GM12878 (cell line): ENCODE data around the gene GUCA2B. TPM values are rescaled to one million over a fixed set of nuclear protein-coding genes. Genes with fewer than 3 reads are reported as not detected.

Experiments used
- ATAC-seq: fragments of 200-7000 bp; cut with Tn5 transposase; 3 replicates; pipeline ENCODE4 v1.9.1; 2020; ENCODE audit warnings: mild to moderate bottlenecking, moderate library complexity
- BruUV-seq: library from RNA; stranded (reverse); fragments of 400-500 nt; replicated peaks from 2 replicates; lab custom pipeline; 2021; lab: Mats Ljungman, UMichigan
- CTCF ChIA-PET: fragments of 300-600 bp; sonication (Branson Sonifier 250); formaldehyde crosslinking; extraction: SDS; loops from one replicate; lab custom pipeline; 2021; ENCODE audit warnings: inconsistent platforms; lab: Yijun Ruan, JAX
- POLR2A ChIA-PET: fragments of 350-600 bp; formaldehyde crosslinking; extraction: SDS; loops from one replicate; lab custom pipeline; 2021; ENCODE audit warnings: inconsistent platforms; lab: Charles Lee
- RAD21 ChIA-PET: fragments of 300-600 bp; sonication (Branson Sonifier 250); formaldehyde crosslinking; loops from one replicate; lab custom pipeline; 2023; ENCODE audit warnings: antibody characterized with exemption; ENCODE audit not compliant: unreplicated experiment; lab: Charles Lee
- SMC1A ChIA-PET: fragments of 300-600 bp; sonication (Branson Sonifier 250); formaldehyde crosslinking; loops from one replicate; lab custom pipeline; 2023; ENCODE audit not compliant: unreplicated experiment, uncharacterized antibody; lab: Charles Lee
- DNase-seq: peaks from one replicate; pipeline ENCODE4 v3.0.0-alpha.2; 2011; ENCODE audit warnings: low read depth, low spot score
- FAIRE-seq: peaks from 3 replicates; lab custom pipeline; 2011; peaks lifted over from hg19 to GRCh38; lab: Jason Lieb, UNC
- H2AFZ ChIP-seq: 2 replicates; pipeline ENCODE4 v1.6.0; 2011; ENCODE audit warnings: low read depth, low read length, control low read depth; ENCODE audit not compliant: control insufficient read depth
- H3K27ac ChIP-seq: 2 replicates; pipeline ENCODE4 v1.5.1; 2011; ENCODE audit warnings: control low read depth; ENCODE audit not compliant: control insufficient read depth, insufficient read depth
- H3K27me3 ChIP-seq, 2 experiments: replicated peaks in 1 of 2; 2 replicates each; pipeline versions ENCODE4 v1.6.0 to v1.6.1; 2011; ENCODE audit warnings: low read length in 1 of 2; ENCODE audit not compliant: control insufficient read depth in 2 of 2, insufficient read depth in 2 of 2
- H3K36me3 ChIP-seq, 2 experiments: 2 replicates each; pipeline ENCODE4 v1.5.1; 2011; ENCODE audit warnings: low read length in 1 of 2; ENCODE audit not compliant: control insufficient read depth in 2 of 2, insufficient read depth in 2 of 2
- H3K4me1 ChIP-seq: 2 replicates; pipeline ENCODE4 v1.6.1; 2011; ENCODE audit warnings: mild to moderate bottlenecking, low read length, moderate library complexity, mixed read lengths; ENCODE audit not compliant: control insufficient read depth, insufficient read depth
- H3K4me2 ChIP-seq: 2 replicates; pipeline ENCODE4 v1.6.0; 2011; ENCODE audit warnings: control low read depth; ENCODE audit not compliant: control insufficient read depth, insufficient read depth
- H3K4me3 ChIP-seq: fragments of 200-600 bp; sonication (generic); 2 replicates; pipeline ENCODE4 v1.5.1; 2016
- H3K79me2 ChIP-seq: 2 replicates; pipeline ENCODE4 v1.6.0; 2011; ENCODE audit warnings: low read length; ENCODE audit not compliant: control insufficient read depth, insufficient read depth
- H3K9ac ChIP-seq: 2 replicates; pipeline ENCODE4 v1.8.0; 2011; ENCODE audit warnings: low read length, control low read depth, mixed read lengths; ENCODE audit not compliant: control insufficient read depth, insufficient read depth
- H3K9me3 ChIP-seq: replicated peaks from 3 replicates; pipeline ENCODE4 v1.5.1; 2011; ENCODE audit warnings: mild to moderate bottlenecking, low read length; ENCODE audit not compliant: control insufficient read depth, insufficient read depth
- H4K20me1 ChIP-seq: 2 replicates; pipeline ENCODE4 v1.6.0; 2011; ENCODE audit not compliant: control insufficient read depth, insufficient read depth
- GATAD2B ChIP-seq: fragments of 450-650 bp; conservative IDR thresholded peaks from 2 replicates; pipeline ENCODE4 v1.6.1; 2017; ENCODE audit warnings: low read depth, mild to moderate bottlenecking, moderate library complexity
- MEF2B ChIP-seq: fragments of 450-650 bp; IDR thresholded peaks from 2 replicates; pipeline ENCODE4 v1.6.1; 2018; ENCODE audit warnings: mild to moderate bottlenecking, moderate library complexity; ENCODE audit not compliant: partially characterized antibody, poor library complexity, severe bottlenecking
- RAD21 ChIP-seq: IDR thresholded peaks from 2 replicates; pipeline ENCODE4 v1.6.1; 2011; ENCODE audit warnings: mild to moderate bottlenecking, low read depth, low read length, moderate library complexity; ENCODE audit not compliant: insufficient read depth
- WGBS: methylation state at CpG from one replicate; pipeline ENCODE4 v1.1.6; 2016; ENCODE audit warnings: low lambda C conversion rate; ENCODE audit not compliant: insufficient replicate concordance, insufficient coverage; ENCODE audit errors: missing lambda C conversion rate; 5-methylcytosine and 5-hydroxymethylcytosine counted together
- in situ Hi-C: fragments of 300-500 bp; cut with MboI; formaldehyde crosslinking; loops from 9 replicates; pipeline ENCODE4 v1.14.3; 2018; ENCODE audit warnings: mixed read lengths
- intact Hi-C: fragments of 100-400 bp; cut with micrococcal nuclease; formaldehyde crosslinking; loops from one replicate; pipeline ENCODE4 v1.14.2; 2022; ENCODE audit not compliant: unreplicated experiment
- polyA plus RNA-seq, 11 experiments: library from polyadenylated mRNA; depleted of rRNA in 4 of 11; unstranded in 6 of 11; stranded (reverse) in 5 of 11; fragments of >200 nt; fragmentation: Nextera tagmentation in 4 of 11; fragmentation: Illumina TruSeq in 1 of 11; extraction: Ambion mirVana in 4 of 11; extraction: Trizol in 1 of 11; gene quantifications; 1 replicate in 1 of 11; 2 replicates in 10 of 11; pipeline versions ENCODE4 v1.2.1 to v1.2.3, GENCODE V29; 2011 to 2016; ENCODE audit warnings: inconsistent platforms in 2 of 11, missing spikeins in 2 of 11, low read depth in 1 of 11
- total RNA-seq, 4 experiments: library from RNA; depleted of rRNA in 3 of 4; stranded (reverse); fragments of >200 nt in 3 of 4; fragmentation: Illumina TruSeq in 1 of 4; extraction: Trizol in 1 of 4; gene quantifications; 2 replicates each; pipeline versions ENCODE4 v1.2.1 to v1.2.3, GENCODE V29; 2013 to 2021
- TF ChIP-seq, protein P1 (sequence below), 3 experiments: IDR thresholded peaks in 2 of 3; conservative IDR thresholded peaks in 1 of 3; 2 replicates each; pipeline ENCODE4 v1.5.1; 2011; ENCODE audit warnings: low read depth in 3 of 3, low read length in 3 of 3, mild to moderate bottlenecking in 3 of 3, control low read depth in 2 of 3, moderate library complexity in 2 of 3, inconsistent platforms in 1 of 3, mixed read lengths in 1 of 3; ENCODE audit not compliant: control insufficient read depth in 2 of 3, insufficient read depth in 1 of 3; ENCODE audit errors: extremely low read depth in 1 of 3

Gene GUCA2B
- total and polyA plus RNA-seq, 10 of the 15 experiments (the other 5 are each of a cell fraction or from before 2014, with no cell fraction given), result not detected

DNA sequence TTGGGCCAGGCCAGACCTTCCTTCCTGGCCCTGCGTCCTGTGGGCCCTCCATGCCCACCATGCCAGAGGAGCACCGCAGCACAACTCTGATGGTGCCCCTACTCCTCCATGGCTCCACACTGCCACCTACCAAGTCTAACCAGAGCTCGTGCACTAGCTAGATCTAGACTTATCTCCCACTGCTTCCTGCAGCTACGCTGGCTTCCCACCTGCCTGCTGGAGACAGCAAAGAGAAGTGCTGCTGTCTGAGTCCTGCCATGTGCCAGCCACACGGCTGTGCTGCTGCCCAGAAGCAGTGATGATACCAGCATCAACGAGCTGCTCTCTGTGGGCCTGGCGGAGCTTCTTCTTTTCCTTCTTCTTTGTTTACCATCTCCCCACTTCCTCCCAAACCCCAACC is 4.5 kb downstream of the GUCA2B start:
- no peak overlapping the region for H3K9ac ChIP-seq
- CTCF ChIA-PET, result interaction anchor here (0.8 to 1.8 kb wide), 2 partner anchors 15 to 547 kb away, joined by 3 to 8 read pairs; no protein-coding TSS in a partner anchor
- BruUV-seq, result no TSS peak
- 20% methylated on average over 7 of the region's 7 CpGs for WGBS
- DNase-seq (no peak), ATAC-seq (peak; percentile 37; the same call in 2 of the 3 replicates), FAIRE-seq (no peak)
- RAD21 ChIA-PET, result interaction anchor here (1.0 kb wide), 1 partner anchor 16 kb away, joined by 3 read pairs; no protein-coding TSS in a partner anchor
- no peaks in the 10 kb centered on the region for H4K20me1 ChIP-seq
- no peak overlapping the region for H2AFZ ChIP-seq
- H3K27me3 ChIP-seq, result no peaks in the 10 kb centered on the region
- H3K9me3 ChIP-seq, result peaks cover 4% of the 10 kb centered on the region; the same call in 1 of the 3 replicates
- H3K4me3 ChIP-seq, result no peak overlapping the region
- SMC1A ChIA-PET, result interaction anchor here (0.7 kb wide), 1 partner anchor 176 kb away, joined by 3 read pairs; no protein-coding TSS in a partner anchor
- no peaks in the 10 kb centered on the region for H3K4me1 ChIP-seq
- POLR2A ChIA-PET, result interaction anchor here (0.6 kb wide), 1 partner anchor 9 kb away, joined by 3 read pairs; no protein-coding TSS in a partner anchor
- intact Hi-C loops (no loop called here), in situ Hi-C loops (no loop called here)
- no peak overlapping the region for H3K27ac ChIP-seq
- no peaks in the 10 kb centered on the region for H3K36me3 ChIP-seq
- TF ChIP-seq MEF2B, result no peak
- TF ChIP-seq, protein P1, sequence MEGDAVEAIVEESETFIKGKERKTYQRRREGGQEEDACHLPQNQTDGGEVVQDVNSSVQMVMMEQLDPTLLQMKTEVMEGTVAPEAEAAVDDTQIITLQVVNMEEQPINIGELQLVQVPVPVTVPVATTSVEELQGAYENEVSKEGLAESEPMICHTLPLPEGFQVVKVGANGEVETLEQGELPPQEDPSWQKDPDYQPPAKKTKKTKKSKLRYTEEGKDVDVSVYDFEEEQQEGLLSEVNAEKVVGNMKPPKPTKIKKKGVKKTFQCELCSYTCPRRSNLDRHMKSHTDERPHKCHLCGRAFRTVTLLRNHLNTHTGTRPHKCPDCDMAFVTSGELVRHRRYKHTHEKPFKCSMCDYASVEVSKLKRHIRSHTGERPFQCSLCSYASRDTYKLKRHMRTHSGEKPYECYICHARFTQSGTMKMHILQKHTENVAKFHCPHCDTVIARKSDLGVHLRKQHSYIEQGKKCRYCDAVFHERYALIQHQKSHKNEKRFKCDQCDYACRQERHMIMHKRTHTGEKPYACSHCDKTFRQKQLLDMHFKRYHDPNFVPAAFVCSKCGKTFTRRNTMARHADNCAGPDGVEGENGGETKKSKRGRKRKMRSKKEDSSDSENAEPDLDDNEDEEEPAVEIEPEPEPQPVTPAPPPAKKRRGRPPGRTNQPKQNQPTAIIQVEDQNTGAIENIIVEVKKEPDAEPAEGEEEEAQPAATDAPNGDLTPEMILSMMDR (IDR thresholded peaks at IDR 0.05 in 2 of 3, conservative IDR thresholded peaks at IDR 0.05 in 1 of 3; ENCODE audit: control insufficient read depth in 2 of 3, extremely low read depth in 1 of 3, insufficient read depth in 1 of 3, low read depth in 3 of 3, low read length in 3 of 3), result peak in 1 of 3 experiments; percentile 12; a peak in 2 of 6 replicates
- TF ChIP-seq GATAD2B, result no peak
- TF ChIP-seq RAD21, result peak; percentile 23; the same call in 1 of the 2 replicates
- H3K79me2 ChIP-seq, result no peaks in the 10 kb centered on the region
- H3K4me2 ChIP-seq, result no peak overlapping the region
